LoVo (cell line): Measurements from ENCODE around the gene VAT1.
"Not testable (repeated sequence)": the region's sequence is repeated elsewhere in the genome, so short reads cannot be mapped to it uniquely, and the experiment has no call there.

Experiments used
- DNase-seq: peaks from one replicate; pipeline ENCODE4 v3.0.0-alpha.2; 2016; ENCODE audit warnings: low spot score

Gene VAT1

DNA sequence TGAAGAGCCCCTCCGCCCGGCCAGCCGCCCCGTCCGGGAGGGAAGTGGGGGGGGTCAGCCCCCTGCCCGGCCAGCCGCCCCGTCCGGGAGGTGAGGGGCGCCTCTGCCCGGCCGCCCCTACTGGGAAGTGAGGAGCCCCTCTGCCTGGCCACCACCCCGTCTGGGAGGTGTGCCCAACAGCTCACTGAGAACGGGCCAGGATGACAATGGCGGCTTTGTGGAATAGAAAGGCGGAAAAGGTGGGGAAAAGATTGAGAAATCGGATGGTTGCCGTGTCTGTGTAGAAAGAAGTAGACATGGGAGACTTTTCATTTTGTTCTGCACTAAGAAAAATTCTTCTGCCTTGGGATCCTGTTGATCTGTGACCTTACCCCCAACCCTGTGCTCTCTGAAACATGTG, 48.9 kb downstream of the VAT1 start:
- DNase-seq: not testable (repeated sequence)

DNA sequence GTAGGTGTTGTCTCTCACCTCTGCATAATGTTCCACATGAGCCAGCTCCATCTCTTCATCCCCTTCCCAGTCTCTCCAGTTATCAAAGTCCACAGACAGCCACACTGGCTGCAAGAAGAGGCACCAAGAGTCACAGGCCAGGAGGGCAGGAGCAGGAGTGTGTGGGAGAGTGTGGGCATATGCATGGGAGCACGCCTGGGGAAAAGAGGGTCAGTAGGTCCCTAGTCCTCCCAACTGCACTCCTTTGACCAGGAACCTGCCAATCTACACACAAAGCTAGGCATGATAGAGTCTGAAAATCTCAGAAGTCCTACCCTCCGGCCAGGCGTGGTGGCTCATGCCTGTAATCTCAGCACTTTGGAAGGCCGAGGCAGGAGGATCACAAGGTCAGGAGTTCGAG, 50.6 kb downstream of the VAT1 start:
- DNase-seq: no peak

DNA sequence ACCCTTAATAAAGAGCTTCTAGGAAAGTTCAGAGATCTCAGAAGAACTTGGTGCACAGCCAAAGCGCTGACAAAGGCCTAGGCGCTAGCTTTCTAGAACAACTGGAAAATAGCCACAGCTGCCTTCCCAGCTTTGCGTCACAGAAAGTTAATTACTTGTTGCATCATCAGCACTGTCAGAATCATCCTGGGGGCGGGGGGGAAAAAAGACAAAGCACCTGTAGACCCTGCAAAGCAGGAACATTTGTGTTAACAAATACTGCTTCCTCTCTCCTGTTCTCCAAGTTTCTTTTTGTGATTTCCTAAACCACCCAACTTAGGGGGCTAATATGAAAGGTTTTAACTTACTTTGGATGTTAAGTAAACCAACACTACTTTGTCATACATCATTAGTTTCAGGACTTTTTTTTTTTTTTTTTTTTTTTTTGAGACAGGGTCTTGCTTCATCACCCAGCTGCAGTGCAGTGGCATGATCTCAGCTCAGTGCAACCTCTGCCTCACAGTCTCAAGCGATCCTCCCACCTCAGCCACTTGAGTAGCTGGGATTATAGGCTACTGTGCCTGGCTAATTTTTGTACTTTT, 53.1 kb downstream of the VAT1 start:
- no peak for DNase-seq

GRCh38 chr17:42967925-42968324, 54.3 kb downstream of the VAT1 start:
- DNase-seq: no peak
